H1 (cell line): ENCODE results near the gene ZNF550. TPM values are rescaled to one million over a fixed set of nuclear protein-coding genes. Genes with fewer than 3 reads are reported as not detected.

ENCODE experiments used
- CTCF ChIA-PET: fragments of 300-600 bp; sonication (Branson Sonifier 250); formaldehyde crosslinking; loops from one replicate; lab custom pipeline; 2021; ENCODE audit not compliant: partially characterized antibody; lab: Charles Lee
- POLR2A ChIA-PET: fragments of 300-600 bp; sonication (Branson Sonifier 250); formaldehyde crosslinking; loops from one replicate; lab custom pipeline; 2021; ENCODE audit warnings: inconsistent platforms; ENCODE audit not compliant: partially characterized antibody; lab: Charles Lee
- DNase-seq, 2 experiments: peaks; one replicate each; pipeline versions ENCODE4 v3.0.0 to v3.0.0-alpha.2; 2010 to 2022; ENCODE audit warnings: low spot score in 2 of 2, low read depth in 1 of 2, mixed read lengths in 1 of 2
- FAIRE-seq: peaks from 2 replicates; lab custom pipeline; 2011; peaks lifted over from hg19 to GRCh38; lab: Jason Lieb, UNC
- H2AFZ ChIP-seq: 2 replicates; pipeline ENCODE4 v1.8.1; 2012; ENCODE audit warnings: low read length, inconsistent platforms
- H2AK5ac ChIP-seq: 2 replicates; pipeline ENCODE4 v1.6.1; 2013; ENCODE audit warnings: low read depth, low read length
- H2BK120ac ChIP-seq: replicated peaks from 2 replicates; pipeline ENCODE3; 2013; ENCODE audit warnings: low read depth, low read length, inconsistent platforms
- H2BK12ac ChIP-seq: 2 replicates; pipeline ENCODE4 v1.6.1; 2013; ENCODE audit warnings: low read depth, low read length
- H2BK15ac ChIP-seq: 2 replicates; pipeline ENCODE4 v1.6.1; 2013; ENCODE audit warnings: low read length
- H2BK20ac ChIP-seq: 2 replicates; pipeline ENCODE4 v1.6.1; 2013; ENCODE audit warnings: low read length
- H2BK5ac ChIP-seq: 2 replicates; pipeline ENCODE4 v1.6.1; 2013; ENCODE audit warnings: low read depth, low read length
- H3K14ac ChIP-seq: 2 replicates; pipeline ENCODE4 v1.6.1; 2013; ENCODE audit warnings: inconsistent platforms; ENCODE audit not compliant: insufficient read length
- H3K18ac ChIP-seq: 2 replicates; pipeline ENCODE4 v1.6.1; 2013; ENCODE audit warnings: low read length; ENCODE audit errors: extremely low read depth
- H3K23ac ChIP-seq: 2 replicates; pipeline ENCODE4 v1.6.1; 2013; ENCODE audit warnings: inconsistent platforms; ENCODE audit not compliant: insufficient read length
- H3K23me2 ChIP-seq: 2 replicates; pipeline ENCODE4 v1.6.1; 2013; ENCODE audit warnings: low read depth, low read length
- H3K27ac ChIP-seq: 2 replicates; pipeline ENCODE4 v1.6.1; 2011; ENCODE audit warnings: low read depth, low read length, inconsistent platforms
- H3K27me3 ChIP-seq, 4 experiments: replicated peaks in 1 of 4; 1 replicate in 1 of 4; 2 replicates in 3 of 4; pipeline versions ENCODE4 v1.6.1 to v1.8.1; 2011 to 2013; ENCODE audit warnings: low read length in 3 of 4, mild to moderate bottlenecking in 3 of 4, inconsistent platforms in 2 of 4, mixed read lengths in 2 of 4, moderate library complexity in 1 of 4; ENCODE audit not compliant: control insufficient read depth in 3 of 4, insufficient read depth in 3 of 4; ENCODE audit errors: extremely low read depth in 1 of 4
- H3K36me3 ChIP-seq, 4 experiments: 2 replicates each; pipeline versions ENCODE4 v1.6.1 to v1.8.1; 2011 to 2013; ENCODE audit warnings: mild to moderate bottlenecking in 4 of 4, low read length in 3 of 4, moderate library complexity in 2 of 4, control low read depth in 1 of 4, inconsistent platforms in 1 of 4; ENCODE audit not compliant: insufficient read depth in 4 of 4, control insufficient read depth in 2 of 4
- H3K4ac ChIP-seq: replicated peaks from 2 replicates; pipeline ENCODE3; 2013; ENCODE audit warnings: low read length, low read depth, mixed read lengths, inconsistent platforms; ENCODE audit not compliant: insufficient read length
- H3K4me1 ChIP-seq, 4 experiments: replicated peaks in 1 of 4; 1 replicate in 1 of 4; 2 replicates in 3 of 4; pipeline versions ENCODE4 v1.6.1 to v1.8.1; 2011 to 2013; ENCODE audit warnings: low read length in 3 of 4, inconsistent platforms in 2 of 4, mixed read lengths in 1 of 4; ENCODE audit not compliant: insufficient read depth in 4 of 4, control insufficient read depth in 3 of 4
- H3K4me2 ChIP-seq, 2 experiments: 2 replicates each; pipeline versions ENCODE4 v1.6.1 to v1.8.1; 2011 to 2013; ENCODE audit warnings: low read depth in 2 of 2, low read length in 2 of 2, control low read depth in 1 of 2, inconsistent platforms in 1 of 2, mild to moderate bottlenecking in 1 of 2; ENCODE audit not compliant: insufficient read depth in 1 of 2
- H3K4me3 ChIP-seq, 4 experiments: fragments of 200-600, 300-600 bp in 1 of 4; sonication (generic), shearing (Covaris generic), sonication (Bioruptor Twin) in 1 of 4; 2 replicates each; pipeline versions ENCODE4 v1.5.1 to v1.8.1; 2011 to 2016; ENCODE audit warnings: low read length in 4 of 4, low read depth in 3 of 4, control low read depth in 2 of 4, inconsistent platforms in 2 of 4, mild to moderate bottlenecking in 2 of 4, mixed read lengths in 1 of 4, moderate library complexity in 1 of 4; ENCODE audit not compliant: insufficient read depth in 2 of 4; ENCODE audit errors: extremely low read depth in 1 of 4
- H3K56ac ChIP-seq: replicated peaks from 2 replicates; pipeline ENCODE3; 2013; ENCODE audit warnings: low read depth, mild to moderate bottlenecking, mixed read lengths, low read length, inconsistent platforms; ENCODE audit not compliant: insufficient read length
- H3K79me1 ChIP-seq: 2 replicates; pipeline ENCODE4 v1.6.1; 2013; ENCODE audit warnings: low read depth, low read length, control low read depth
- H3K79me2 ChIP-seq, 2 experiments: 2 replicates each; pipeline versions ENCODE4 v1.6.1 to v1.8.1; 2012 to 2013; ENCODE audit warnings: low read length in 2 of 2, mild to moderate bottlenecking in 2 of 2, inconsistent platforms in 1 of 2; ENCODE audit not compliant: insufficient read depth in 2 of 2, control insufficient read depth in 1 of 2
- H3K9ac ChIP-seq, 4 experiments: replicated peaks in 1 of 4; 1 replicate in 1 of 4; 2 replicates in 3 of 4; pipeline versions ENCODE4 v1.6.1 to v1.8.1; 2011 to 2013; ENCODE audit warnings: low read depth in 3 of 4, low read length in 3 of 4, control low read depth in 2 of 4, mild to moderate bottlenecking in 2 of 4, moderate library complexity in 2 of 4, inconsistent platforms in 1 of 4; ENCODE audit errors: extremely low read depth in 1 of 4
- H3K9me3 ChIP-seq, 2 experiments: 2 replicates each; pipeline versions ENCODE4 v1.6.1 to v1.8.1; 2012 to 2013; ENCODE audit warnings: mild to moderate bottlenecking in 2 of 2, moderate library complexity in 2 of 2, control low read depth in 1 of 2, inconsistent platforms in 1 of 2, low read depth in 1 of 2, low read length in 1 of 2, mixed read lengths in 1 of 2; ENCODE audit not compliant: insufficient read depth in 2 of 2
- H4K20me1 ChIP-seq, 2 experiments: replicated peaks in 1 of 2; 2 replicates each; pipeline versions ENCODE3 to v1.8.1; 2011 to 2013; ENCODE audit warnings: inconsistent platforms in 2 of 2, low read length in 2 of 2, mild to moderate bottlenecking in 1 of 2; ENCODE audit not compliant: insufficient read depth in 2 of 2, control insufficient read depth in 1 of 2
- H4K5ac ChIP-seq: 2 replicates; pipeline ENCODE4 v1.6.1; 2013; ENCODE audit warnings: low read length, low read depth, mixed read lengths, inconsistent platforms; ENCODE audit not compliant: insufficient read length
- H4K8ac ChIP-seq: 2 replicates; pipeline ENCODE4 v1.8.0; 2013; ENCODE audit warnings: mild to moderate bottlenecking, moderate library complexity, low read length, inconsistent platforms; ENCODE audit not compliant: insufficient read depth; ENCODE audit errors: extremely low read depth
- H4K91ac ChIP-seq: replicated peaks from 2 replicates; pipeline ENCODE3; 2013; ENCODE audit warnings: low read length, mixed read lengths, inconsistent platforms; ENCODE audit not compliant: insufficient read length
- ATF3 ChIP-seq: IDR thresholded peaks from 2 replicates; pipeline ENCODE4 v1.6.1; 2011; ENCODE audit warnings: low read depth, mild to moderate bottlenecking, low read length; ENCODE audit not compliant: insufficient read depth
- KDM4A ChIP-seq: IDR thresholded peaks from one replicate; pipeline ENCODE4 v1.7.1; 2012; ENCODE audit warnings: low read depth, mild to moderate bottlenecking, moderate library complexity, low read length, inconsistent platforms; ENCODE audit not compliant: severe bottlenecking
- POLR2AphosphoS5 ChIP-seq: IDR thresholded peaks from 2 replicates; pipeline ENCODE4 v1.6.1; 2011; ENCODE audit warnings: low read depth, low read length
- RBBP5 ChIP-seq: IDR thresholded peaks from 2 replicates; pipeline ENCODE4 v1.7.1; 2012; ENCODE audit warnings: low read depth, mild to moderate bottlenecking, inconsistent platforms, low read length, moderate library complexity, borderline replicate concordance
- RFX5 ChIP-seq: IDR thresholded peaks from 2 replicates; pipeline ENCODE4 v1.6.1; 2011; ENCODE audit warnings: low read depth, low read length, improper control_type of control experiment, borderline replicate concordance
- SP1 ChIP-seq: IDR thresholded peaks from 2 replicates; pipeline ENCODE4 v1.6.1; 2011; ENCODE audit warnings: low read depth, low read length
- YY1 ChIP-seq: IDR thresholded peaks from 2 replicates; pipeline ENCODE4 v1.6.1; 2011; ENCODE audit warnings: low read depth, mild to moderate bottlenecking, low read length
- WGBS, 2 experiments: shearing (Covaris generic) in 1 of 2; methylation state at CpG; one replicate each; pipeline versions ENCODE4 v1.1.6 to v1.1.7; 2013 to 2015; ENCODE audit warnings: low lambda C conversion rate in 2 of 2, mixed read lengths in 2 of 2, inconsistent platforms in 1 of 2, low coverage in 1 of 2, missing lambda C conversion rate in 1 of 2; ENCODE audit not compliant: insufficient replicate concordance in 2 of 2, insufficient coverage in 1 of 2, insufficient read length in 1 of 2; ENCODE audit errors: extremely low coverage in 1 of 2, missing lambda C conversion rate in 1 of 2; 5-methylcytosine and 5-hydroxymethylcytosine counted together
- long read RNA-seq, 2 experiments: library from RNA in 1 of 2; library from capped mRNA in 1 of 2; stranded (forward); transcript quantifications; one replicate each; pipeline ENCODE4 v2.0.0, GENCODE V29; 2021; ENCODE audit warnings: inconsistent platforms in 1 of 2
- polyA minus RNA-seq, 3 experiments: library from RNA; depleted of rRNA, polyadenylated mRNA; stranded (reverse); fragments of >200 nt; gene quantifications; 1 replicate in 2 of 3; 2 replicates in 1 of 3; pipeline ENCODE4 v1.2.3, GENCODE V29; 2011
- polyA plus RNA-seq, 7 experiments: library from polyadenylated mRNA; depleted of rRNA in 3 of 7; stranded (reverse) in 5 of 7; unstranded in 2 of 7; fragments of >200 nt in 5 of 7; fragments of 200-250 nt in 2 of 7; gene quantifications; 1 replicate in 5 of 7; 2 replicates in 1 of 7; 4 replicates in 1 of 7; pipeline versions ENCODE4 v1.2.1 to v1.2.3, GENCODE V29; 2011 to 2013; ENCODE audit warnings: missing spikeins in 2 of 7, mixed read lengths in 2 of 7
- total RNA-seq: library from RNA; stranded (reverse); fragmentation: NEBNext Ultra II Directional; extraction: Animal tissue kit (Norgen Biotek cat#: 25700); gene quantifications from 2 replicates; pipeline ENCODE4 v1.2.1, GENCODE V29; 2021

ZNF550 gene
- 10.4 and 10.7 TPM in 2 replicates for total RNA-seq
- 4.5 and 4.6 TPM in 2 replicates for polyA plus RNA-seq (2011; rRNA removed)
- 7.9 TPM for polyA plus RNA-seq (2011; cell fraction: cytosol; rRNA removed)
- polyA plus RNA-seq (2011; cell fraction: nucleus; rRNA removed): 11.5 TPM
- 6.6 to 12.6 TPM (median 9.2 TPM) in 4 replicates for polyA plus RNA-seq (2012, experiment 1 of 2)
- polyA plus RNA-seq (2012, experiment 2 of 2): 0.58 TPM
- 5.0 TPM for polyA plus RNA-seq (2013, experiment 1 of 2)
- 4.6 TPM for polyA plus RNA-seq (2013, experiment 2 of 2)
- polyA minus RNA-seq (2011; rRNA and poly(A)+ RNA removed): 15.5 and 20.7 TPM in 2 replicates
- polyA minus RNA-seq (2011; cell fraction: cytosol; rRNA and poly(A)+ RNA removed): 5.8 TPM
- 16.4 TPM for polyA minus RNA-seq (2011; cell fraction: nucleus; rRNA and poly(A)+ RNA removed)
- long read RNA-seq, experiment 1, partial matches to known transcripts: 3 of 5 reads
- long read RNA-seq, experiment 1, other reads (novel, unspliced or antisense): 1 of 5 reads
- long read RNA-seq, experiment 2, full-length matches to known transcripts: 5 of 10 reads
- long read RNA-seq, experiment 2, partial matches to known transcripts: 4 of 10 reads
- long read RNA-seq, experiment 2, other reads (novel, unspliced or antisense): 1 of 10 reads

GRCh38 chr19:57559404-57560025 lies at the start of gene ZNF550:
ZNF550 (minus strand) TSS chr19:57559863; CDS start chr19:57559682, 181 bp downstream.
- H4K91ac ChIP-seq: no peak within 1 kb of the TSS
- peak within 1 kb of the TSS; percentile 95; the same call in 1 of the 2 replicates for H4K8ac ChIP-seq
- H3K4me3 ChIP-seq: peak within 1 kb of the TSS; percentile 80 to 96 (median 94)
- no peak within 1 kb of the TSS for H4K5ac ChIP-seq
- peak within 1 kb of the TSS; percentile 46 for H3K4ac ChIP-seq
- H4K20me1 ChIP-seq: peaks cover 4 to 7% of the 10 kb centered on the region in 2 experiments
- no peak within 1 kb of the TSS; the same call in 1 of the 2 replicates for H2BK5ac ChIP-seq
- H2AK5ac ChIP-seq: no peak within 1 kb of the TSS
- peak within 1 kb of the TSS; percentile 83 for H2AFZ ChIP-seq
- DNase-seq: peak in 1 of 2 experiments; percentile 89
- ChIA-PET POLR2A (interaction anchor here (0.7 to 2.2 kb wide), 5 partner anchors 11 to 271 kb away, joined by 3 to 6 read pairs (median 3); partner anchors contain the start of genes ZNF549, ZNF551 and ZNF773), CTCF (interaction anchor here (1.9 kb wide), 1 partner anchor 94 kb away, joined by 6 read pairs; no protein-coding TSS in a partner anchor)
- H3K23ac ChIP-seq: no peak within 1 kb of the TSS
- no peak within 1 kb of the TSS for H2BK20ac ChIP-seq
- no peaks in the 10 kb centered on the region for H3K27me3 ChIP-seq
- H3K14ac ChIP-seq: no peak within 1 kb of the TSS
- peaks cover 0 to 4% (median under 1%) of the 10 kb centered on the region in 4 experiments; a peak in 3 of 7 replicates for H3K4me1 ChIP-seq
- 1% methylated on average over 54 of the region's 56 CpGs; no CpG with 5 or more reads in 1 of the 2 experiments for WGBS, 2 experiments
- H3K9me3 ChIP-seq: peaks cover 16 to 29% of the 10 kb centered on the region in 2 experiments
- no peak within 1 kb of the TSS for H2BK15ac ChIP-seq
- peaks cover 7% of the 10 kb centered on the region for H3K79me1 ChIP-seq
- peak within 1 kb of the TSS; percentile 67; the same call in 1 of the 2 replicates for H3K27ac ChIP-seq
- no peak within 1 kb of the TSS for H2BK120ac ChIP-seq
- FAIRE-seq: no peak
- H3K36me3 ChIP-seq: peaks cover 2 to 15% (median 6%) of the 10 kb centered on the region in 4 experiments; a peak in 7 of 8 replicates
- peaks cover 0 to 20% of the 10 kb centered on the region in 2 experiments; a peak in 3 of 4 replicates for H3K79me2 ChIP-seq
- H3K9ac ChIP-seq: peak within 1 kb of the TSS; percentile 64 to 81 (median 74); a peak in 6 of 7 replicates
- H3K56ac ChIP-seq: peak within 1 kb of the TSS; percentile 52
- H3K4me2 ChIP-seq: peak within 1 kb of the TSS; percentile 51 to 86
- H3K18ac ChIP-seq: peak within 1 kb of the TSS; percentile 88
- H3K23me2 ChIP-seq: peaks cover 3% of the 10 kb centered on the region; the same call in 1 of the 2 replicates
- no peak within 1 kb of the TSS for H2BK12ac ChIP-seq
- peak; percentile 76; the same call in 1 of the 2 replicates for TF ChIP-seq ATF3
- peak; percentile 54; the same call in 1 of the 2 replicates for TF ChIP-seq SP1
- TF ChIP-seq RBBP5: no peak
- TF ChIP-seq POLR2AphosphoS5: peak; percentile 85
- no peak for TF ChIP-seq RFX5
- TF ChIP-seq KDM4A: peak; percentile 88
- TF ChIP-seq YY1: no peak
